Measurements from ENCODE around the gene BTBD8.

GRCh38 chr1:92108631-92109030, 28.5 kb downstream of the BTBD8 start:
- TF ChIP-seq RCOR1 (IDR thresholded peaks at IDR 0.05; ENCODE audit: insufficient replicate concordance, low read length) (no peak), CTCF (conservative IDR thresholded peaks at IDR 0.05; ENCODE audit: low read depth, low read length) (no peak), RFX5 (IDR thresholded peaks at IDR 0.05; ENCODE audit: low read depth, low read length) (no peak), POLR2A (IDR thresholded peaks at IDR 0.05; ENCODE audit: low read depth, low read length) (no peak), CHD1 (IDR thresholded peaks at IDR 0.05; ENCODE audit: low read depth, low read length) (no peak), MAFK (IDR thresholded peaks at IDR 0.05; ENCODE audit: low read depth, low read length) (no peak), USF2 (IDR thresholded peaks at IDR 0.05; ENCODE audit: low read depth, low read length) (no peak), RAD21 (IDR thresholded peaks at IDR 0.05; ENCODE audit: low read length) (no peak), NFE2L2 (IDR thresholded peaks at IDR 0.05; ENCODE audit: low read depth, low read length) (no peak), CEBPB (IDR thresholded peaks at IDR 0.05; ENCODE audit: low read depth, low read length) (no peak), FOS (IDR thresholded peaks at IDR 0.05; ENCODE audit: low read depth, low read length) (no peak), SMC3 (IDR thresholded peaks at IDR 0.05; ENCODE audit: low read depth, low read length) (no peak), MAZ (IDR thresholded peaks at IDR 0.05; ENCODE audit: borderline replicate concordance, low read depth, low read length) (no peak), MXI1 (IDR thresholded peaks at IDR 0.05; ENCODE audit: borderline replicate concordance, low read depth, low read length) (no peak)

Measured in IMR-90 (cell line).